Fibroblast of the aortic adventitia (primary cell): ENCODE measurements around the gene TEAD2. TPM values are rescaled to one million over a fixed set of nuclear protein-coding genes. Genes with fewer than 3 reads are reported as not detected.
"Not testable (repeated sequence)": the region's sequence is repeated elsewhere in the genome, so short reads cannot be mapped to it uniquely, and the experiment has no call there.

Experiments
- DNase-seq: peaks from one replicate; pipeline ENCODE4 v3.0.0-alpha.2; 2010; ENCODE audit warnings: low read depth
- H3K4me3 ChIP-seq: 2 replicates; pipeline ENCODE4 v1.5.1; 2011; ENCODE audit warnings: low read depth, mild to moderate bottlenecking, control low read depth, low read length, moderate library complexity
- CTCF ChIP-seq: IDR thresholded peaks from 2 replicates; pipeline ENCODE4 v1.5.1; 2011; ENCODE audit warnings: mild to moderate bottlenecking, low read length, control low read depth, inconsistent platforms; ENCODE audit not compliant: insufficient read depth
- total RNA-seq: library from RNA; depleted of rRNA; stranded (reverse); fragments of >200 nt; gene quantifications from 2 replicates; pipeline ENCODE4 v1.2.3, GENCODE V29; 2012; ENCODE audit warnings: low replicate concordance

TEAD2 gene
- total RNA-seq, 1 donor = 19.2 TPM

GRCh38 chr19:49318296-49318695, 43.9 kb downstream of the TEAD2 start:
- H3K4me3 ChIP-seq = no peak overlapping the region
- no peak for TF ChIP-seq CTCF
- no peak for DNase-seq

GRCh38 chr19:49316284-49316683, 45.9 kb downstream of the TEAD2 start:
- no peak overlapping the region for H3K4me3 ChIP-seq
- DNase-seq = peak; percentile 8
- no peak for TF ChIP-seq CTCF

- no peak for DNase-seq
- TF ChIP-seq CTCF = no peak
- no peak overlapping the region for H3K4me3 ChIP-seq
These were observed 47.1 kb downstream of the TEAD2 start for GRCh38 chr19:49315111-49315510.

GRCh38 chr19:49309087-49309486, 53.1 kb downstream of the TEAD2 start:
- DNase-seq = no peak
- no peak overlapping the region for H3K4me3 ChIP-seq
- TF ChIP-seq CTCF = no peak

- not testable (repeated sequence) for DNase-seq, H3K4me3 ChIP-seq
These were observed 55.5 kb downstream of the TEAD2 start for GRCh38 chr19:49306734-49307133.

- no peak for DNase-seq
- TF ChIP-seq CTCF = no peak
- no peak overlapping the region for H3K4me3 ChIP-seq
These were observed 60.4 kb downstream of the TEAD2 start for GRCh38 chr19:49301866-49302252.

- DNase-seq = peak; percentile 51
- H3K4me3 ChIP-seq = no peak overlapping the region
- TF ChIP-seq CTCF = peak; percentile 80
These were observed 60.9 kb downstream of the TEAD2 start for GRCh38 chr19:49301165-49301865.

GRCh38 chr19:49298653-49299052, 63.6 kb downstream of the TEAD2 start:
- not testable (repeated sequence) for H3K4me3 ChIP-seq, DNase-seq
